Myometrial cell (primary cell): ENCODE measurements around the gene APLNR. TPM values are rescaled to one million over a fixed set of nuclear protein-coding genes. Genes with fewer than 3 reads are reported as not detected.

ENCODE experiments used
- total RNA-seq: library from RNA; depleted of rRNA; stranded (reverse); fragments of >200 nt; gene quantifications from 2 replicates; pipeline ENCODE4 v1.2.3, GENCODE V29; 2015

The APLNR gene
- total RNA-seq = not detected in 2 replicates

GRCh38 chr11:57237204-57237681 is at the start of gene APLNR:
APLNR (minus strand) TSS chr11:57237250; CDS start chr11:57237004, 246 bp downstream.

Other genes starting within 250 kb of the APLNR start
- gene OR5AK2, start 248.3 kb downstream of the APLNR start, total RNA-seq = not detected in 2 replicates
- gene LRRC55, start 55.3 kb downstream of the APLNR start, total RNA-seq = not detected in 2 replicates
- 72.8 and 73.8 TPM in 2 replicates for gene TNKS1BP1, start 87.7 kb upstream of the APLNR start, total RNA-seq
- 103 and 138 TPM in 2 replicates for gene SSRP1, start 98.6 kb upstream of the APLNR start, total RNA-seq
- not detected in 2 replicates for gene P2RX3, start 101.1 kb upstream of the APLNR start, total RNA-seq
- not detected in 2 replicates for gene PRG3, start 143.9 kb upstream of the APLNR start, total RNA-seq
- gene PRG2, start 153.4 kb upstream of the APLNR start, total RNA-seq = not detected in 2 replicates
- 83.5 and 190 TPM in 2 replicates for gene SLC43A3, start 189.9 kb upstream of the APLNR start, total RNA-seq
- 1.4 and 1.7 TPM in 2 replicates for gene RTN4RL2, start 223.3 kb upstream of the APLNR start, total RNA-seq